HEK293T (cell line): ENCODE results near the gene RNF208.

Source experiments
- CTCF ChIA-PET: fragments of 350-600 bp; formaldehyde crosslinking; extraction: SDS; loops from one replicate; lab custom pipeline; 2021; ENCODE audit warnings: antibody characterized with exemption, inconsistent platforms; lab: Yijun Ruan, JAX
- POLR2A ChIA-PET: fragments of 350-600 bp; formaldehyde crosslinking; extraction: SDS; loops from one replicate; lab custom pipeline; 2020; ENCODE audit warnings: antibody characterized with exemption, inconsistent platforms; lab: Yijun Ruan, JAX
- DNase-seq: peaks from one replicate; pipeline ENCODE4 v3.0.0; 2012; ENCODE audit warnings: mixed read lengths; ENCODE audit errors: extremely low spot score
- ARNT ChIP-seq: fragments of 450-650 bp; IDR thresholded peaks from 2 replicates; pipeline ENCODE4 v1.6.1; 2017; ENCODE audit warnings: mild to moderate bottlenecking
- BHLHE40 ChIP-seq: fragments of 450-650 bp; IDR thresholded peaks from 2 replicates; pipeline ENCODE4 v1.6.1; 2016; ENCODE audit warnings: mild to moderate bottlenecking, moderate library complexity, borderline replicate concordance
- CTBP1 ChIP-seq: fragments of 450-650 bp; IDR thresholded peaks from 2 replicates; pipeline ENCODE4 v1.6.1; 2016; ENCODE audit warnings: borderline replicate concordance
- ELF4 ChIP-seq: fragments of 450-650 bp; IDR thresholded peaks from 2 replicates; pipeline ENCODE4 v1.6.1; 2017; ENCODE audit warnings: antibody characterized with exemption
- FOXA1 ChIP-seq: fragments of 450-650 bp; IDR thresholded peaks from 2 replicates; pipeline ENCODE4 v1.6.1; 2016; ENCODE audit warnings: mild to moderate bottlenecking
- FOXK2 ChIP-seq: fragments of 450-650 bp; IDR thresholded peaks from 2 replicates; pipeline ENCODE4 v1.6.1; 2016; ENCODE audit warnings: mild to moderate bottlenecking
- FOXM1 ChIP-seq: fragments of 450-650 bp; IDR thresholded peaks from 2 replicates; pipeline ENCODE4 v1.6.1; 2017; ENCODE audit warnings: mild to moderate bottlenecking, borderline replicate concordance
- HDGF ChIP-seq: fragments of 450-650 bp; IDR thresholded peaks from 2 replicates; pipeline ENCODE4 v1.6.1; 2017; ENCODE audit warnings: antibody characterized with exemption, borderline replicate concordance
- L3MBTL2 ChIP-seq: fragments of 450-650 bp; conservative IDR thresholded peaks from 2 replicates; pipeline ENCODE4 v1.6.1; 2016; ENCODE audit warnings: mild to moderate bottlenecking
- LEF1 ChIP-seq: fragments of 450-650 bp; IDR thresholded peaks from 2 replicates; pipeline ENCODE4 v1.6.1; 2017; ENCODE audit warnings: mild to moderate bottlenecking, borderline replicate concordance
- NFRKB ChIP-seq: fragments of 450-650 bp; IDR thresholded peaks from 2 replicates; pipeline ENCODE4 v1.6.1; 2016; ENCODE audit warnings: mild to moderate bottlenecking, moderate library complexity
- PKNOX1 ChIP-seq: fragments of 450-650 bp; IDR thresholded peaks from 2 replicates; pipeline ENCODE4 v1.6.1; 2016
- SP1 ChIP-seq: fragments of 450-650 bp; IDR thresholded peaks from 2 replicates; pipeline ENCODE4 v1.6.1; 2017
- SUZ12 ChIP-seq: fragments of 450-650 bp; IDR thresholded peaks from 2 replicates; pipeline ENCODE4 v1.6.1; 2016; ENCODE audit warnings: mild to moderate bottlenecking
- TARDBP ChIP-seq: fragments of 450-650 bp; IDR thresholded peaks from 2 replicates; pipeline ENCODE4 v1.6.1; 2016
- ZNF384 ChIP-seq: fragments of 450-650 bp; IDR thresholded peaks from 2 replicates; pipeline ENCODE4 v1.6.1; 2016

RNF208 gene

GRCh38 chr9:137194388-137194787, 27.7 kb downstream of the RNF208 start:
- no peak for TF ChIP-seq ZNF384
- no peak for TF ChIP-seq ELF4
- TF ChIP-seq HDGF = no peak
- TF ChIP-seq ARNT = no peak
- ChIA-PET POLR2A (interaction anchor here (0.9 to 1.6 kb wide), 5 partner anchors 21 to 65 kb away, joined by 3 to 9 read pairs (median 4); partner anchors contain the start of gene TUBB4B), CTCF (no interaction called here)
- DNase-seq = no peak

- POLR2A ChIA-PET = interaction anchor here (1.6 to 1.7 kb wide), 2 partner anchors 44 to 64 kb away, joined by 3 to 5 read pairs; no protein-coding TSS in a partner anchor
- TF ChIP-seq FOXM1 (no peak), PKNOX1 (no peak), LEF1 (no peak), ARNT (no peak), HDGF (no peak), CTBP1 (no peak), ZNF384 (no peak), FOXK2 (no peak), ELF4 (no peak), BHLHE40 (no peak), SUZ12 (no peak), SP1 (no peak), L3MBTL2 (no peak), NFRKB (no peak), FOXA1 (no peak), TARDBP (no peak)
- CTCF ChIA-PET = no interaction called here
- no peak for DNase-seq
Measured at GRCh38 chr9:137193771-137194170, 28.3 kb downstream of the RNF208 start.

DNA sequence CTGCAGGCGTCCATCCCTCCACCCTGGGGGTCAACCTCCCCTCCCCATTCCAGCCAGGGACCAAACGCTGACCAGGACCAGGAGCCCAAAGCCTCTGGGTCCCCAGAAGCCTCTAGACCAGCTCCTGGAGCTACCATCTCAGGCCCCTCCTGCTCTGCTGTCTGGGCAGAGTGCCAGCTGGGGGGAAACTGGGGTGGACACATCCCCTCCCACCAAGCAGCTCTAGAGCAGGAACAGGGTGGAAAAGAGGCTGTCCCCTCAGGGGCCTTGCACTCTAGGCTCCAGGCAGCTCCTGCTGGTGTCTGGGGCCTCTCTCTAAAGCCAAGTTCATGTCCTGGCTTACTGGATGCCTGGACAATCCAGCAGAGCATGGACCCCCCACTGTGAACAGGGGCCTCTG, 29.2 kb downstream of the RNF208 start:
- POLR2A ChIA-PET = interaction anchor here (1.5 to 1.7 kb wide), 2 partner anchors 63 to 106 kb away, joined by 4 to 5 read pairs; partner anchors contain the start of gene MAN1B1

DNA sequence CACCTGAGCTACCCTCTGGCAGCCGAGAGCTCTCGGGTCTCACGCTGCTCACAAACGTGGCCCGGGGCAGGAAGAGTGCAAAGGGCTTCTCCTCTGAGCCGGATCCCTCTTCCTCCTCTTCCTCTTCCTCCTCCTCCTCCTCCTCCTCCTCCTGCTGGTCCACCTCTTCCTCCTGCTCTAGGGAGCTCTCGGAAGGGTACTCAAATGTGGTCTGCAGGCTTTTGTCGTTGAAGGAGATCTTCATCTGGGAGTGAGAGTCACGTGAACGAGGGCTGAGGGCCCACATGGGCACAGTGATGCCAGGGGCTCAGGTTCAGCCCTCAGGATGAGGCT, 29.6 kb downstream of the RNF208 start:
- no peak for DNase-seq
- POLR2A ChIA-PET = interaction anchor here (1.5 to 1.7 kb wide), 3 partner anchors 13 to 106 kb away, joined by 4 to 6 read pairs (median 5); partner anchors contain the start of genes MAN1B1, NDOR1 and TMEM203
- CTCF ChIA-PET = interaction anchor here (0.6 kb wide), 1 partner anchor 688 kb away, joined by 3 read pairs; no protein-coding TSS in a partner anchor
- TF ChIP-seq HDGF (no peak), FOXK2 (no peak), L3MBTL2 (no peak)

More for the DNA sequence above, 29.2 kb downstream of the RNF208 start:
- CTCF ChIA-PET = no interaction called here
- TF ChIP-seq FOXK2 = no peak
- TF ChIP-seq NFRKB = no peak
- no peak for TF ChIP-seq L3MBTL2
- no peak for TF ChIP-seq LEF1
- TF ChIP-seq ZNF384 = no peak
- no peak for TF ChIP-seq PKNOX1
- TF ChIP-seq FOXA1 = no peak
- TF ChIP-seq FOXM1 = no peak
- no peak for TF ChIP-seq HDGF
- TF ChIP-seq TARDBP = no peak
- no peak for TF ChIP-seq ELF4
- TF ChIP-seq BHLHE40 = no peak
- no peak for TF ChIP-seq CTBP1
- TF ChIP-seq SP1 = no peak
- TF ChIP-seq ARNT = no peak
- TF ChIP-seq SUZ12 = no peak
- DNase-seq = no peak

- DNase-seq = no peak
- CTCF ChIA-PET = interaction anchor here (0.6 kb wide), 1 partner anchor 689 kb away, joined by 3 read pairs; no protein-coding TSS in a partner anchor
- POLR2A ChIA-PET = interaction anchor here (1.3 to 2.0 kb wide), 5 partner anchors 9 to 105 kb away, joined by 3 to 6 read pairs (median 5); partner anchors contain the start of genes MAN1B1, NDOR1, TMEM203 and TPRN
- TF ChIP-seq L3MBTL2 = no peak
- TF ChIP-seq CTBP1 = no peak
- no peak for TF ChIP-seq SUZ12
- no peak for TF ChIP-seq ELF4
- TF ChIP-seq LEF1 = no peak
- no peak for TF ChIP-seq SP1
- TF ChIP-seq FOXM1 = no peak
- TF ChIP-seq NFRKB = no peak
- no peak for TF ChIP-seq TARDBP
Measured at GRCh38 chr9:137191691-137192447, 30.2 kb downstream of the RNF208 start.

- POLR2A ChIA-PET = interaction anchor here (1.3 to 2.0 kb wide), 4 partner anchors 10 to 105 kb away, joined by 3 to 6 read pairs (median 4); partner anchors contain the start of genes MAN1B1, NDOR1, TMEM203 and TPRN
Measured at GRCh38 chr9:137191245-137191644, 30.8 kb downstream of the RNF208 start.

More at GRCh38 chr9:137191245-137191644, 30.8 kb downstream of the RNF208 start:
- CTCF ChIA-PET = no interaction called here
- TF ChIP-seq PKNOX1 (no peak), LEF1 (no peak), FOXM1 (no peak), ZNF384 (no peak), SP1 (no peak), SUZ12 (no peak), TARDBP (no peak), L3MBTL2 (no peak), ELF4 (no peak), FOXA1 (no peak), FOXK2 (no peak), NFRKB (no peak), HDGF (no peak), ARNT (no peak), BHLHE40 (no peak), CTBP1 (no peak)
- DNase-seq = no peak
